NCI-H2107 (cell line): ENCODE data around the gene FRMD3.

Experiments
- DNase-seq: peaks from one replicate; lab custom pipeline; 2025; lab: John Stamatoyannopoulos, UW

Gene FRMD3

DNA sequence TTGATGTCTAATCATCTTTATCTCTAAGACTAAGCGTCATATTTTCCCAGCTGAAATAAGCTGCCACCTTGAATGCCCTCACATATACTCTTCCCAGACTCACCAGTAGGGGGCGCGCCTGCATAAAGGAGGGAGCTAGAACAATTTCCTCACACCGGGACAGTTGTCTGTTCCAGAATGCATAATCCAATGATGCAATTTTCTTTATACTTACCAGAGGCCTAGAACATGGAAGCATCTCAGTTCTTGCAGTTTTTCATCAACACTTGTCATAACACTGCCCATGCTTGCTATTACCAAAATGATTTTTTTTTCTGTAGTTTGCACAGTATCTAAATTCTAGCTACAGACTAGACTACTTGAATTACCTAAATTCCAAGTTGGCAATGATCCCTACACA lies 203.9 kb downstream of the FRMD3 start:
- peak; percentile 59 for DNase-seq

DNA sequence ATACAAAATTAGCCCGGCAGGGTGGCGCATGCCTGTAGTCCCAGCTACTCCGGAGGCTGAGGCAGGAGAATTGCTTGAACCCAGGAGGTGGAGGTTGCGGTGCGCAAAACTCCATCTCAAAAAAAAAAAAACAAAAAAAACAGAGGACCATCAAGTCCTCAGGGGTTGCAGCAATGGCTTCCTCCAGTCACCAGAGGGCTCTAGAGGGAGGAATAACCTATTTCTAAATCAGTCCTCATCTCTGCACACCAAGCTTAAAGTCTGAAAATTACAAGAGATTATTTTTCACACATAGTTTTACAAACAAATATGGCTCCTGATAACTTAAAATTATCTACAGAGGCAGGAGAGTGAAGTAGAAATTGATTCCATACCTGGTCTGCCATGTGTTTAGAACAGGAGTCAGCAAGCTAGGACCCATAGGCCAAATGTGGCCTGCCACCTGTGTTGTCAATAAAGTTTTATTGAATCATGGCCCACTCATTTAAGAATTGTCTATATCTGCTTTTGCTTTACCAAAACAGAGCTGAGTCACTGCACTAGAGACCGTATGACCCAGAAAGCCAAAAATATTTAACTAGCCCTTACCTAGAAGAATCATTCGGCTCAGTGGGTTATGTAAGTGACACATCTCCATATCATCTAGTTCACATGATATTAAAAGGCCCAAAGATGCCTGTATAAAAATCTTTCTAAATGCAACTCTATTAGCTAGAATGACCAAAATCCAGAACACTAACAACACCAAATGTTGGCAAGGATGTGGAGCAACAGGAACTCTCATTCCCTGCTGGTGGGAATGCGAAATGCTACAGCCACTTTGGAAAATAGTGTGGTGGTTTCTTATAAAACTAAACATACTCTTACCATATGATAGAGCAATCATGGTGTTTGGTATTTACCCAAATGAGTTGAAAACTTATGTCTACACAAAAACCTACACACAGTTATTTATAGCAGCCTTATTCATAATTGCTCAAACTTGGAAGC lies 207.7 kb downstream of the FRMD3 start:
- no peak for DNase-seq

DNA sequence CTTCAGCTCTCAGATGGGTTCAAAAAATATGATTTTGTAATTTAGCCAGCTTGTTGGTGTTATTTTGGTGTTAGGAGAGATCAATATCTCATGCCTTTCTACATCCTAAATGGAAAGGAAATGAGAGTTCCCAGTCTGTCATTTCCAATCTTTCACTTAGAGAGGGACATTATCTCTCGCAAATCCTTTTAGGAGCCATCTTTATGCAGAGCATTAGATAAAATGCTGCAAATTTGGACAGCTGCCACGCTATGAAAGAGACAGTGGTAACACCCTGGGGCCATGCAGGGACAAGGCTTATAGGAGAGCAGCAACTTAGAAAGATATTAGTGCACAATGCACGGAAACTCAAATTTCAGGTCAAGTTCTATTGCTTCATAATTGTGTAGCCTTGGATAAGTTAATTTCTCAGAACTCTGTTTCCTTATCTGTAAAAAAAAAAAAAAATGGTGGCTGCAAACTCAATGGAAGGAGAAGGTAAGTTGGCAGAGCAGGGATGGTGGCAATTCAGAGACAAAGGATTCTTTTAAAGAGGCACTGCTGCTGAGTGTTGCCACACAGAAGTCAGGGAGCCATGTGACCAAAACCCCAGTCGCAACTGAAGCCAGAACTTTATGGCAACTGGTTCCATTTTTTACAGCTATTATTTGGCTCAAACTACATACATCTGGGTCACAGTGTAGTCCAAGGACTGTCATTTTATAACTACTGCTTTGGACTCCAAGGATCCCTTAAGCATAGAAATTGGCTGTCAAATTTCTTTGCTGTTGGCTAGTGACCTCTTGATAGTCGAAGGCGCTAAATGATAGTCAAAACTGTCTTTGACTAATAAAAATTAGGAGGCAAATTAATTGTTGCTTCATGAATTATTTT lies 210.2 kb downstream of the FRMD3 start:
- DNase-seq: no peak

DNA sequence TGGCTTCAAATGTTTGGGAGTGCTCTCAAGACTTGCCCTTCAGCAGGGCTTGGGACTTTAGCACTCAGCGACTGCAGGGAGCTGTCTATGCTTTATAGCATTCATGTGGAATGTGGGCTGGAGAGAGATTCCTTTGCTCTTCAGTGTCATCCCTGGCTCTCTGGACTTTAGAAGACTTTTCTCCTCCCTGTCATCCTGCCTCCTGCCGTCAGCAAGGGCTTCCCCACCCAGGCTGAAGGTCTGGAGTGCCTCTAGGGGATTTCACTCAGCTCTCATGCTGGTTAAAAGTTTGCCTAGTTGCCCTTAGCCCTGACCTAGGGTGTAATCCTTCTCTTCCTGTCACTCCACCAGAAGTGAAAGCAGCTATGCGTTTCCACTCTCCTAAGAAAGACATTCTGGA lies 210.9 kb downstream of the FRMD3 start:
- no peak for DNase-seq

DNA sequence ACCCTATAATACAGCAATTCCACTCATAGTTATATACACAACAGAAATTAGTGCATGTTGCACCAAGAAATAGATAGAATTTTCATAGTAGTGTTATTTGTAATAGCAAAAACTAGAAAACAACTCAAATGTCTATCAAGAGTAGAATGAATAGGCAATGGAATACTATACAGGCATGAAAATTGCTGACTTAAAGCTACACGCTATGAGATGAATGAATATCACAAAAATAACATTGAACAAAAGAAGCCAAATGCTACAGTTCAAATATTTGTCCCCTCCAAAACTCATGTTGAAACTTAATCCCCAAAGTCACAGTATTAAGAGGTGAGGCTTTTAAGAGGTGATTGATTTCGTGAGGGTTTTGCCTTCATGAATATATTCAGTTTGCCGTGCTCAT lies 215.1 kb downstream of the FRMD3 start:
- no peak for DNase-seq

DNA sequence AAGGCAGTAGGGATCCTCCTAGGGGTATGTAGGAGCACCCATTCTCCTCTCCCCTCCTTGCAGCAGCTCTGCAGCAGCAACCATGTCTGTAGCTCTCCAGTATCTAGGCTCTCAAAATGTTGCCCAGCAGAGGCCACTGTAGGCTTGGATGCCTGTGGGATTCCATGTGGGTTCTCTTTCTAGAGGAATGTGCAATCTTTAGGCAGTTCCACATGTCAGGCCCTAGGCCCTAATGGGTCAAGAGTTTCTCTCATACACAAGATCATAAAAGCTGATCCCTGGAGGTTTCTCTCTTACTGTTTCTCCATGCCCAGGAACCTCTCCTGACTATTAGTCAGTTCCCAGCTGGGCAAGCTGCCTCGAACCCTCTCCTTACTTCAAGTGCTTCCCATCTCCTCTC lies 215.8 kb downstream of the FRMD3 start:
- no peak for DNase-seq

DNA sequence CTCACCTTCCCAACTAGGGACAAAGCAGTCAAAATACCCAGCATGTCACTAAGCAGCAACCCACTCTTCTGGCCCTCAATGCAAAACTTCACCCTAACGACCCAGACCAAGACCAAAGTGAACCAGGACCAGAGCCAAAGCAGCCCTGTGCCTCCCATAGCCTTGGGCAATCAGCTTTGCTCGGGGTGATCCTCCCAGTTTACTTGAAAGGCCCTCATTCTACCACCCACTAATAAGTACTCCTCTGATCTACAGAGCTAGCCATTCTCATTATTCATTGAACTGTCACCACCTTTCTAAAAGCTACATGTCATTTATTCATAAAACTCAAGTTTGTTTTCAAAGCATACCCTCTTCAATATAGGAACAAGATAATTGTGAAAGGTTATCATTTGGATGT lies 221.0 kb downstream of the FRMD3 start:
- no peak for DNase-seq

DNA sequence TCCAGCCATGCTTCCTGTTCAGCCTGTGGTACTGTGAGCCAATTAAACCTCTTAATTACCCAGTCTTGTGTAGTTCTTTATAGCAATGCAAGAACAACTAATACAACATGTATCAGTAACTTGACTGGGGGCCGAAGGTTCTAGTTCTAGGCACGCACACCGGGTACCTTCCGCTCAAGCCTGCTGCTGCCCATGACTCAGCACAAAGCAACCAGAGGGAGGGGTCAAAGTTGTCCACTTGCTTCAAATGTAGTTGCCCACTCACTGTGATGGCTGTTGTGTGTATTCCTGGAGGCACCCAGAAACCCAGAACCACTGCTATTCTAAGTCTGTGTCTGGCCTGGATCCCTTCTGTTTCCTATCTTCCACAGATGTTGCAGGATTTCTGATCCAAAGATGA lies 222.6 kb downstream of the FRMD3 start:
- DNase-seq: no peak

DNA sequence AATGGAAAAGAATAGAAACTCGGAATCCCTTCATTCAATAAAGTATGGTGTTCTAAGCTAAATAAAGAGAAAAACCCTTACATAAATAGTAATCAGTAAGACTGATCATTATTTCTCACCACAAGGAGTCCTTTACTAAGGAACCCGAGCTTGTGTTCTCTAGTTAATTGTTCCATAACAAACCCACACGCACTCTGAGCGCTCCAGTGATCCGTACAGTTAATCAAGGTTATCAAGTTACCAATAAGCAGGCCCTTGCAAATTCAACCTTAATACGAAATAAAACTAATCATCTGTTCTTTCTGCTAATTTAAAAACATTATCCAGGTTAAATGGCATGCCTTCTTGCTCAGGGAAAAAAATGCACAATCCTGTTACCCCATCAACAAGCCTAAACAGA lies 224.4 kb downstream of the FRMD3 start:
- peak; percentile 19 for DNase-seq

DNA sequence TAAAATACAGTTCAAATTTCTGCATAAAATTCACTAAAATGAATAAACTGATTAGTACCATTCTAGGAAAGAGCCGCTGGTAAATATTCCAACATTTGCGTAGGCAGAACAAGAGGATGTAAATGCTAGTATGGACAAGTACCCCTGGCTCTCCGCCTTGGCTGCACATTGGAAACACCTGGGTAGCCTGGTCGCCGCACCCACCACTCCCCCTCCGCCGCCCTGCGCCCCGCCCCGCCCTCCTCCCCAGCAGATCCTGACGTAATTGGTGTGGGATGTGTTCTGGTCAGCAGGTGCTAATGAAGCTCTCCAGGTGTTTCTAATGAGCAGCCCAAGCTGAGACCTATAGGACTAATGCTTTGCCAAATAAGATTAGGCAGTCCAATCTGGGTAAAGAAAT lies 225.7 kb downstream of the FRMD3 start:
- DNase-seq: no peak

DNA sequence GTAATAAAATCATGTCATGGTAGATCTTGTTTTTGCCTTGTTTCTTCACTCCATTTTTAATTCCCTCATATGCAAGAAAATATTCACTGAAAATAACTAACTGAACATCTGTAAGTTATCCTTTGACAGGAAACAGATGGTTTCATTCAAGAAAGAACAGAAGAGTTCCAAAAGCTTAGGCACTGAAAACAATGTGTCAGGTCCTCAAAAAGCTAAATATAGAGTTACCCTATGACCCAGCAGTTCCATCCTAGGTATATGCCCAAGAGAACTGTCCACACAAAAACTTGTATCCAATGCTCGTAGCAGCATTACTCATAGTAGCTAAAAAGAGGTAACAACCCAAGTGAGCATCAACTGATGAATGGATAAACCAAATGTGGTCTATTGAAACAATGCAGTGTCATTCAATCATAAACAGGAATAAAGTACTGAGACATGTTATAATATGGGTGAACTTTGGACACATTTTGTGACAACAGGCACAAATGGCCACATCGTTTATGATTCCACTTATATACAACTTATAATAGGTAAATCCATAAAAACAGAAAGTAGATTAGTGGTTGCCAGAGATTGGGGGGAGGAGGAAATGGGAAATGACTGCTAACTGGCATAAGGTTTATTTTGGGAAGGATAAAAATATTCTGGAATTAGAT lies 231.0 kb downstream of the FRMD3 start:
- DNase-seq: no peak

DNA sequence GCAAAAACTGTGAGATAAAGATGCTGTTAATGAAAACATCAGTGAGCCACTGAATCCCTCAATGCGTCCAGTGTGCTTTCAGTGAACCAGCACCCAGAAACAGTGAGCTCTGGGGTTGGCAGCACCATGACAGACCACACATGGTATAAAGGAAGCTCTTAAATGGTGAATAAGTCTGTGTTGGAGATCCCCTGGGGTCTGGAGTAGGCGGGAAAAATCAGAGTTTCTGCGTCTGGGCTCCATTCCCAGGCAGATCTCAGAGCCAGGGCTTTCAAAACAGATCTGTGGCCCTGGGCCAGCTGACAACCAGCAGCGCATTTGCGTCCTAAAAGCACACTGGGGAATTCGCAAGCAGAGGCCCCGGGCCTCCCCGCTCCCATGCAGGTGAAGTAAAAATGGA lies 233.5 kb downstream of the FRMD3 start:
- peak; percentile 71 for DNase-seq

DNA sequence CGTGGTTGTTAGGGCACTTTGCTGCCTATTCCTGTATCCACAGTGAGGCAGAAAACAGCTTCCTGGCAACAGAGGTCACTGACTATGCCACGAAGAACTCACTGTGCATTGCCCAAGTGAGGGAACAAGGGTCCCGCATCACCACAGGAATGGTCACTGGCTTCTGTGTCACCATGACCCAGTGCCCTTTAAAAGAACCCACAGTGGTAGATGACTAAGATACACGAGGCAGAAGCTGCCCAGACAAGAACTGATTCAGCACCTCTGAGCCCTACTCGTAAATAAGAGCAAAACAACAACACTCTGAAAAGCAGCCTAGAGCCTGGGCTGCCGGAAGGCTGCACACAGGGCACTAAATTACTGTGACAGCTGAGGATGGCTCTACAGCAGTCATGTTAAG lies 238.6 kb downstream of the FRMD3 start:
- no peak for DNase-seq

DNA sequence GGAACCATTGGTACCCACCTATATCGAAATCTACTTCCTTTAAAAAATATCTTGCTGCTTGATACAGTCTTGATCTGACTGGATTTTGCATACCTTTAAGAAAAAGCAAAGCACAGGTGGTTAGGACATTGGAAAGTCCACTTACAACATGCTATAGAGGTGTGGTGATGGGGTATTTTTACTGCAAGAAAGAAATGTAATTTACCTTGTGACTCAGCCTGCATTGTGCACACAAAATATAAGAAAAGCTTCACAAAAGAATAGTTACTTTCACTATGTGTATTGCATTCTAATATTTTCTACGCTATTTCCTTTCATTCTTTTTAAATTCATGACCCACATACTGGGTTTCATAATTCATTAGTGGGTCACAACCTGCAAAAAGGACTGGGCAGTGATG lies 239.1 kb downstream of the FRMD3 start:
- DNase-seq: no peak

DNA sequence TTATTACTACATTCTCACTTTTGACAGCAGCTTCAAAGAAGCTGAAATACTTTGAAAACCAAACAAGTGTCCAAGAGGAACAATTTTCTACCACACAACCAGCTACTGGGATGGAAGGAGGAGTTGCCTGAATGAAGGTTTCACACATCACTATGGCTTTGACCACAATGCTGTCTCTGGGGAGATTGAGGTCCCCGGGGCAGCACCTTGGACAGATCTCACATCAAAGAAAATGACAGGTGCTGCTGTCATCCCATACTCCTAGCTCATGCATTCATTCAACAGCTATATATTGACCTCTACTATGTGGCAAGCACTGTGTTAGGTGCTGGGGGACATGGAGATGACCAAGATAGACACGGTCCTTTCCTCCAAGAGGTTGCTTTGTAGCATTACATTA lies 242.1 kb downstream of the FRMD3 start:
- DNase-seq: no peak

DNA sequence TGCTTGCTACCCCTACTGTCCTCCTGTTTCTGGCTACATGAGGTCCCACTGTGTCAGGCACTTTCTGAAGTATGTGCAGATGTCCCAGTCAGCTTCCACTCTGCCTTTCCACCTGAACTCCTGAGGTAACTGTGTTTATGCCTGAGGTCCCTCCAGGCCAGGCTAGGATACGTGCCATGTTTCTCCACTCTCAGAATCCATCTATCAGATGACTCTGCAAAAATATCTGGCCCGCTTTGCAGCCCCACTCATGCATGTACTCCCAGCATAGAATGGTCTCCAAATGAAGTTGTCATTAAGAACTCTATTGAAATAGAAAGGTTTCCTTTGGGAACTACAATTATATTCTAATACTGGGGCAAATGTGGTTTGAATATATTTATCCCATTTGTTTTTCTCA lies 243.4 kb downstream of the FRMD3 start:
- DNase-seq: no peak

DNA sequence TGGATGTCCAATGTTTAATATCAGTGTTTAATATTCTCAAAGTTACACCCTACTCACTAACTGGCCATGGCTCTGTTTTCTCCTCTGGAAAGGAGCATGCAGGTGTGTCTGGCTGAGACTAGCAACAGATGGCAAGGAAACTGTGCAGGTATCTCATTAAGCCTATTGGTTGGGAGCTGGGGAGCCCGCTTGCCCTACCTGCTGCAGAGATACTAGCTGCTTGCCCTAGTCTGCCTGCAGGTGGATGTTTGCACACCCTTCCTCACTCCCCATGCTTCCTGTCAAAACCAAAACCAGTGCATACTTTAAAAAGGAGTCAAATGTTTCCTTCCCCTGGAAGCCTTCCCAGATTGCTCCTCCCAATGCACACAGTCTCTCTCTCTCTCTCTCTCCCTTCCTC lies 247.0 kb downstream of the FRMD3 start:
- no peak for DNase-seq

DNA sequence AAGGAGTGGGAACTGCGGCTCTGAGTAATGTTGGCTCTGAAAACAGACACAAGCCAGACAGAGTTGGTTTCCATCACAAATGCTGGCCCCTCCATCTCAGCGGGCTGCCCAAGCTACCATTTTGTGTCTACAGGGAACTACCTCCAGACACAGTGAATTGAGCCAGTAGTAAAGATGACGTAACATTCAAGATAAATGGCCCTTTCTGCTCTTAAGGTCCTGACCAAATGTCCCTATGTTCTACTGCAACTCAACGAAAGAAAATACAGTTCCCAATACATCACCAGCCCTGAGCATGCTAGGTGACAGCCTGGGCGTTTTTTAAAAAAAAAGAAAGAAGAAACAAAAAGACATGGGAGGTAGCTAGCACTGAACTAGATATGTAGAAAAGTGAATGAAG lies 247.5 kb downstream of the FRMD3 start:
- DNase-seq: no peak

DNA sequence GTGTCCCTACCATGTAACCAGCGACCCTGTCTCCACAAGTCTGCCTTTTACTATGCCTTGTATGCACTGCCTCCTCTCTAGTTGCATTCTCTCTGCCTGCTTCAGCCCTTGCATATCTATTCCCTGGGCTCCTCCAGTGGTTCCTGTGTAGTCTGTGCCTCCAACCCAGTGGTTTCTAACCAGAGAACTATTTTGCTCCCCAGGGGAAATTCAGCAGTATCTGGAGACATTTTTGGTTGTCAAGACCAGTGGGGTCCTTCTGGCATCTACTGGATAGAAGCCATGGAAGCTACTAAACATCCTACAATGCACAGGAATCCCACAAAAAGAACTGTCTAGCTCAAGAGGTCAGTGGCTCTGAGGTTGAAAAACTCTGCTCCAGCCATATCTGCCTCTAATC lies 251.2 kb downstream of the FRMD3 start:
- no peak for DNase-seq

DNA sequence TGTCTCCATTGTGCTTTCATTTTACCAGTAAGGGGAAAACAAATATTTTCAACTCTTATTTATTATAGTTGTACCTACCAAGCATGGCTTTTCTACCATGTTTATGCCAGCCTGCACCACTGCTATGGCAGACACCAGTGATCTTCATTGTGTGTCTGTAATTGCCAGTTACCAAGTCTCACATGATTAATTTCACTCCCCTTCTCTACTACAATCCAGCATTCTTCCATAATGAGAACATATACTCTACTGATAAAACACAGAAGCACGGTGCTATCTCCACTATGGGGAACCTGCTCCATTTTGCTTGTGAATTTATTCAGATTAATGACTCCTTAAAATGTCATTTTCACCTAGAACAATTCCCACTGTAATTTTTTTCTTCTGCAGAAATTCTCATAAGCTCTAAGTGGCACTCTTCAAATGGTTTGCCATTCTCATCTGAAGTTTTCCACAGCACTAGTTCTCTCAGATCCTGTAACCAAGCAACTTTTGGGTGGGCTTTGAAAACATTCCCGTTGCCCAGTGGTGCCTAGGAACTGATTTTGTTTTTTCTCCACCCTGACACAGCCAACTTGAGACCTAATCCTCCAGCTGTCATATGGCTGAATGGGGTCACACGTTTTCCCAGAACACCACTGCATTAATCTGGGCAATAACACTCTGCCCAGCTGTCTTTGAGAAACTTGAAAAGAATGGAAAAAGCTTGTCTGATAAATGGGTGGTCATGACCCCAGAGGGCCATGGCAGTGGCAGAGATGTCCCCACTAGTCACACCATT lies 252.6 kb downstream of the FRMD3 start:
- no peak for DNase-seq

DNA sequence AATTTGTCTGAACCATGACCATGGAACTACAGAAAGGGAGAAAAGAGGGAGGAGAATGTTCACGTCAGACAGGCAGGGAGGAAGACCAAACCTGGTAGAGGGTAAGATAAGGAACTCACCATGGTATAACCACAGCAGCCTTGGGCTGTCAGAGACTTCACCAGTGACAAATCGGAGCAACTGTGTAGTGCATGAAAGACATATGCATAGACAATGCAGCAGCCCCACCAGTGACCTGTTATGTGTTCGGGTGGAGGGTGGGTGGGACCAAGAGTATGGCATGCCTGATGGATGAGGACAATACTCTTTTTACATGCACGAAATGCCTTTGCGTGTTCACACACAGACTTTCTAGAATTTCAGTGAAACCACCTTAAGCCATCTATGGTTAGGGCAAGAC lies 253.5 kb downstream of the FRMD3 start:
- DNase-seq: no peak

DNA sequence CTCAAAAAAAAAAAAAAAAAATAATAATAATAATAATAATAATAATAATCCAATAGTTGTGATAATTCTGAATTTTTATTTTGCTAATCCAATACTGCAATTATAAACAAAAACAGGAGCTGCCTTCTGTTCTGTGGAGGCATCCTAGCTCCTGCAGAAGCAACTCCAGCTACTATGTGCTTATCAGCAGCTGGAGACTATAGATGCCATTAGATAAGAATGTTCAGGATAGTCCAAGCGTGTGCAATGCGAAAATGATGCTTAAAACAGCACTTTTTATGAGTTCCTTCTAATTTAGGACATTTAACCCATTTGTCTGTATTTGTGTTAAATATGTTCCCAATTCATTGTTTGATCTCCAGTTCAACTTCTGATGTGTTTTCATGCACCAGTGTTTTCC lies 254.7 kb downstream of the FRMD3 start:
- no peak for DNase-seq
